Osteoblast (primary cell): ENCODE measurements around the gene HDHD5. TPM values are rescaled to one million over a fixed set of nuclear protein-coding genes. Genes with fewer than 3 reads are reported as not detected.

Experiments used
- DNase-seq: peaks from one replicate; pipeline ENCODE4 v3.0.0; 2011; ENCODE audit warnings: low spot score, mixed read lengths; ENCODE audit not compliant: insufficient read length; ENCODE audit errors: missing footprints
- H2AFZ ChIP-seq: 2 replicates; pipeline ENCODE4 v1.6.0; 2011; ENCODE audit warnings: mild to moderate bottlenecking, low read length
- H3K27ac ChIP-seq: 2 replicates; pipeline ENCODE4 v1.5.1; 2011; ENCODE audit warnings: mild to moderate bottlenecking, low read depth, low read length, moderate library complexity
- H3K27me3 ChIP-seq: 2 replicates; pipeline ENCODE4 v1.6.0; 2012; ENCODE audit warnings: mild to moderate bottlenecking, control low read depth, inconsistent platforms, low read length, moderate library complexity; ENCODE audit not compliant: insufficient read depth
- H3K36me3 ChIP-seq: 2 replicates; pipeline ENCODE4 v1.5.1; 2011; ENCODE audit warnings: mild to moderate bottlenecking, low read length, control low read depth, moderate library complexity; ENCODE audit not compliant: insufficient read depth
- H3K4me1 ChIP-seq: 2 replicates; pipeline ENCODE4 v1.5.1; 2011; ENCODE audit warnings: mild to moderate bottlenecking, low read length, control low read depth, moderate library complexity; ENCODE audit not compliant: insufficient read depth
- H3K4me2 ChIP-seq: 2 replicates; pipeline ENCODE4 v1.6.0; 2011; ENCODE audit warnings: mild to moderate bottlenecking, low read length; ENCODE audit not compliant: insufficient read depth
- H3K4me3 ChIP-seq: fragments of 200-600 bp; sonication (generic); 3 replicates; pipeline ENCODE4 v1.5.1; 2012; ENCODE audit warnings: mild to moderate bottlenecking, low read length, inconsistent platforms; ENCODE audit not compliant: insufficient read depth
- H3K79me2 ChIP-seq: 2 replicates; pipeline ENCODE4 v1.6.0; 2012; ENCODE audit warnings: mild to moderate bottlenecking, low read length, control low read depth, inconsistent platforms; ENCODE audit not compliant: insufficient read depth
- H3K9me3 ChIP-seq: 2 replicates; pipeline ENCODE4 v1.5.1; 2011; ENCODE audit warnings: low read depth, low read length, control low read depth
- H4K20me1 ChIP-seq: 2 replicates; pipeline ENCODE4 v1.6.0; 2012; ENCODE audit warnings: mild to moderate bottlenecking, low read length, control low read depth; ENCODE audit not compliant: insufficient read depth
- total RNA-seq: library from RNA; depleted of rRNA; stranded (reverse); fragments of >200 nt; gene quantifications from 2 replicates; pipeline ENCODE4 v1.2.3, GENCODE V29; 2012
- TF ChIP-seq, protein P1 (sequence below): IDR thresholded peaks from 2 replicates; pipeline ENCODE4 v1.5.1; 2011; ENCODE audit warnings: mild to moderate bottlenecking, low read depth, low read length, moderate library complexity; ENCODE audit errors: extremely low read depth

The HDHD5 gene
- total RNA-seq, 1 donor, result 31.8 TPM

DNA sequence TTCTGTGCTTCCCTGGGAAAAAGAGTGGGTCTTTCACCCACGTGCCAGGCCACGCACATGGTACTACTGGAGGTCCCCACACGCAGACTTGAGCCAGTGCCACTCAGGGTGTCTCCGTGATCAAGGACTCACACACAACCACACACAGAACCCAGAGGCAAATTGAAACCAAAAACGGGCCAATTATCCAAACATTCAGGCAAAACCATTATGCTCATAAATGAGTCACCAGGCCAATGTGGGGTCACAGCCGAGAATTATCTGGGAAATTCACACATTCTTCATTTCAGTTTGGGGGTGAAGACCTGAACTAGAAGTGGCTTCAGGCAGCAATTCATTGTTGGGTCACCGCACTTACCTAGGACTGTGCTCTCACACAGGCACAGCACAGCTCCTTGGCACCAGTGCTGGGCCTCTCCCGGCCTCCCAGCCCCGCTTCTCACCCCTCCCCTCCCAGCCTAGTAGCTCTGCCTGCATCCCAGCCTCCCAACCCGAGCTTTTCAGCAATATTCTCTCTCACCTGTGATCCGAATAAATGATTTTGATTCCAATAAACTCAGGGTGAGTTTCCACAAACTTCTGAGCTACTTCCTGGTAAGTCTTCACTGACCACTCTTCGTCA is 32.2 kb upstream of the HDHD5 start:
- DNase-seq, result peak; percentile 90
- Histone ChIP-seq H4K20me1 (no peaks in the 10 kb centered on the region), H3K27me3 (no peaks in the 10 kb centered on the region), H3K9me3 (no peaks in the 10 kb centered on the region), H3K79me2 (no peaks in the 10 kb centered on the region), H3K4me2 (peak overlapping the region; percentile 68), H2AFZ (peak overlapping the region; percentile 46), H3K4me3 (peak overlapping the region; percentile 48), H3K4me1 (peaks cover 9% of the 10 kb centered on the region), H3K36me3 (no peaks in the 10 kb centered on the region), H3K27ac (peak overlapping the region; percentile 11)
- TF ChIP-seq, protein P1, sequence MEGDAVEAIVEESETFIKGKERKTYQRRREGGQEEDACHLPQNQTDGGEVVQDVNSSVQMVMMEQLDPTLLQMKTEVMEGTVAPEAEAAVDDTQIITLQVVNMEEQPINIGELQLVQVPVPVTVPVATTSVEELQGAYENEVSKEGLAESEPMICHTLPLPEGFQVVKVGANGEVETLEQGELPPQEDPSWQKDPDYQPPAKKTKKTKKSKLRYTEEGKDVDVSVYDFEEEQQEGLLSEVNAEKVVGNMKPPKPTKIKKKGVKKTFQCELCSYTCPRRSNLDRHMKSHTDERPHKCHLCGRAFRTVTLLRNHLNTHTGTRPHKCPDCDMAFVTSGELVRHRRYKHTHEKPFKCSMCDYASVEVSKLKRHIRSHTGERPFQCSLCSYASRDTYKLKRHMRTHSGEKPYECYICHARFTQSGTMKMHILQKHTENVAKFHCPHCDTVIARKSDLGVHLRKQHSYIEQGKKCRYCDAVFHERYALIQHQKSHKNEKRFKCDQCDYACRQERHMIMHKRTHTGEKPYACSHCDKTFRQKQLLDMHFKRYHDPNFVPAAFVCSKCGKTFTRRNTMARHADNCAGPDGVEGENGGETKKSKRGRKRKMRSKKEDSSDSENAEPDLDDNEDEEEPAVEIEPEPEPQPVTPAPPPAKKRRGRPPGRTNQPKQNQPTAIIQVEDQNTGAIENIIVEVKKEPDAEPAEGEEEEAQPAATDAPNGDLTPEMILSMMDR, result no peak

DNA sequence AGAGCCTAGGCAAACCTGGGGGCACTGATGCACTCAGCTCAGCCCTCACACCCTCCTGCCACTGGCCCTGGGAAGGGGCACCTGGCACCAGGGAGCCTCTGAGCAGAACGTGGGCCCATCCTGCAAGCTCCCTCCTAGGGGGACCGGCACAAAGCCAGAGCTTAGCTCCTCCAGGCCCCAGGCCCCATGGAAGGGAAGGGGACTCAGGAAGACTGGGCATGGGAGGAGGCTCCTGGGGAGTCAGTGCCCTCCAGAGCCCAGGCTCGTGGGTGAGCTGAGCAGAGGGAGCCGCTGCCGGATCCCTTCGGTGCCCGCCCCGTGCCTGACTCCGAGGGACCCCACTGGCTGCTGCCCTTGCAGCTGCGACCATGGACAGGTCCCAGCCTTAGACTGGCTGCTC is 31.6 kb upstream of the HDHD5 start:
- TF ChIP-seq, protein P1, result no peak
- Histone ChIP-seq H3K36me3 (no peaks in the 10 kb centered on the region), H3K4me1 (peaks cover 9% of the 10 kb centered on the region), H3K79me2 (no peaks in the 10 kb centered on the region), H3K9me3 (no peaks in the 10 kb centered on the region), H3K4me2 (peak overlapping the region; percentile 68), H3K27me3 (no peaks in the 10 kb centered on the region), H3K4me3 (peak overlapping the region; percentile 48), H3K27ac (peak overlapping the region; percentile 11), H2AFZ (peak overlapping the region; percentile 46), H4K20me1 (no peaks in the 10 kb centered on the region)
- no peak for DNase-seq

DNA sequence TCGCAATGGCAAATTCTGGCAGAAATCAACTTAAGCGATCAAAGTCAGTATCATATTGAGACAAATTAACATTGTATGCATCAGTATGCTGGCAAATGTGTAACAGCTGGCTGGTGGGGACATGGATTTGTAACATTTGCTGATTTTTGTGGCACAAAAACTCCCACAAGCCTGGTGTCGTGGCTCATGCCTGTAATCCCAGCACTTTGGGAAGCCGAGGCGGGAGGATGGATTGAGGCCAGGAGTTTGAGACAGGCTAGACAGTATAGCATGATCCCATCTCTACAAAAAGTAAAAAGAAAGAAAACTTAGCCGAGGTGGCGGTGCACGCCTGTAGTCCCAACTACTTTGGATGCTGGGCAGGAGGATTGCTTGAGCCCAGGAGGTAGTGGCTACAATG is 17.6 kb upstream of the HDHD5 start:
- Histone ChIP-seq H3K4me2 (no peak overlapping the region), H2AFZ (no peak overlapping the region), H3K79me2 (no peaks in the 10 kb centered on the region), H3K36me3 (no peaks in the 10 kb centered on the region), H3K4me1 (peaks cover 2% of the 10 kb centered on the region), H3K27ac (no peak overlapping the region), H3K4me3 (no peak overlapping the region), H3K9me3 (no peaks in the 10 kb centered on the region), H4K20me1 (no peaks in the 10 kb centered on the region), H3K27me3 (no peaks in the 10 kb centered on the region)
- DNase-seq, result no peak
- TF ChIP-seq, protein P1, result no peak

DNA sequence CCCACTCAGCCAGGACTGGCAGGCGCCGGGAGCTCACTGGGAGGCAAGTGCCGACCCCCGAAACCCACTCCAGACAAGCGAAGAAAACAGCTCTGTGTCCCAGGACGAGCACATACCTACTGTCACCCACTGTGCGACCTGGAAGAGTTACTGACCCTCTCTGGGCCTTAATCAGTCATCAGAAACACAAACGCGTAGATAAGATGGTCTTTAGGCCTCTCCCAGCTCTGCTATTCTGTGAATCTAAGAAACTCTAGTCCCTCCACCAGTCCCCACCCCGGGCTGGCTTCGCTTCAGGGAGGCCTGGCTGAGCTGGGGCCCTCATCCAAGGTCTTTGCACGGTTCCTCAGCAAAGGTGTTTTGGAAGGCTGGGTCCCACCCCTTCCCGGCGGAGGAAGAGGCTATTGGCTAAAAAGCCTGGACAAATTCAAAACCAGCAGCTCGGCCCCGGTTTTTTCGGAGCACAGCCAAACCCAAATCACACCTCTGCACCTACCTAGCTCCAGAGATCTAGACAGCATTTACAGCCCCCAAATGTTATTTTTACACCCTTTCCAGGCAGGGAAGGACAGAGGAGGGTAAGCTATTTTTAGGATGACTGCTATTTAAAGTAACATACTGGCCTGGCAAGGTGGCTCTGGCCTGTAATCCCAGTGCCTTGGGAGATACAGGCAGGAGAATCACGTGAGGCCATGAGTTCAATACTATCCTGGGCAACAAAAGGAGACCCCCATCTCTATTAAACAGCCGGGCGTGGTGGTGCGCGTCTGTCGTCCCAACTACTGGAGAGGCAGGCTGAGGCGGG is 13.2 kb upstream of the HDHD5 start:
- Histone ChIP-seq H3K27me3 (no peaks in the 10 kb centered on the region), H2AFZ (peak overlapping the region; percentile 99), H4K20me1 (no peaks in the 10 kb centered on the region), H3K79me2 (no peaks in the 10 kb centered on the region), H3K4me1 (peaks cover 2% of the 10 kb centered on the region), H3K4me2 (peak overlapping the region; percentile 87), H3K9me3 (no peaks in the 10 kb centered on the region), H3K27ac (no peak overlapping the region), H3K36me3 (no peaks in the 10 kb centered on the region), H3K4me3 (peak overlapping the region; percentile 81)
- TF ChIP-seq, protein P1, result peak; percentile 3
- no peak for DNase-seq
